ENCODE measurements around the gene RABL2B. TPM values are rescaled to one million over a fixed set of nuclear protein-coding genes. Genes with fewer than 3 reads are reported as not detected.

RABL2B gene
- total RNA-seq, 1 experiment from 2014 or later: 19.0 TPM

DNA sequence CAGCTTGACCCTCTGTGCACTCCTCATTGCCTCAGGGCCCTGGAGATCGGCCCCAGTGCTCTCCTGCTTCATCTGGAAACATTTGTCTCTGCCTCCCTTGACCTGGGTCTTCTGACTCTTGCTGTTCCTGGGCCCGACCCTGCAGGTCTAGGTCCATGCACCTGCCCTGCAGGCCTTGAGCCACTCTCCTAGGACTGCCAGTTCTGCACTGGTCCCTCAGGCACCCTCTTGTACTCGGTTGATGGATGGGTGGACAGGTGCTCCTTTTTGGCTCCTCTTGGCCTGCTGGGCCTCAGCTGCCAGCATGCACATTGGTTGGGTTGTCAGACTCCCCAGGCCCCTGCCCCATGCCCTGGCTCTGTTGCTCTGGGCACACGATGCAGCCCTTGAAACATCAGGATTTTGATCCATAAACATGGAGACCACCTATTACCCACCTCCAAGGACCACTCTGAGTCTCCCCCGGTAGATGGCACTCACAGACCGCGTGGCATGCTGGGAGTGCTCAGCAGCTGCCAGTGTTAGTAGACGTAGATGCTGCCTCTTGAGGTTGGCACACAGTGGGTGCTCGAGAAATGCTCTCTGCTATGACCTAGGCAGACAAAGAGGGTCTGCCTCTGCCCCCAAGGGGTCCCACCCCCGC lies 65.6 kb downstream of the RABL2B start:
- Histone ChIP-seq H3K4me1 (ENCODE audit: insufficient read depth, low read length) (no peaks in the 10 kb centered on the region), H3K56ac (ENCODE audit: insufficient read length, low read depth, low read length) (no peak overlapping the region), H2BK120ac (ENCODE audit: low read depth, low read length, poor library complexity, severe bottlenecking) (no peak overlapping the region), H4K8ac (replicated peaks; ENCODE audit: insufficient read length, low read depth, low read length) (no peak overlapping the region), H3K27me3 (ENCODE audit: insufficient read depth, low read length) (peaks cover 40% of the 10 kb centered on the region; the same call in 1 of the 2 replicates), H2BK15ac (ENCODE audit: low read depth, low read length) (no peak overlapping the region), H3K9ac (ENCODE audit: extremely low read depth, insufficient read length, low read length) (no peak overlapping the region), H2AK5ac (ENCODE audit: insufficient read length, low read length) (no peak overlapping the region), H3K18ac (ENCODE audit: insufficient read length, low read depth, low read length) (no peak overlapping the region), H3K9me3 (ENCODE audit: control insufficient read depth, low read depth, low read length) (no peaks in the 10 kb centered on the region), H4K91ac (ENCODE audit: insufficient read length, low read depth, low read length) (no peak overlapping the region), H3K27ac (ENCODE audit: insufficient read length, low read depth, low read length) (no peak overlapping the region), H3K23me2 (ENCODE audit: insufficient read length, low read depth, low read length, poor library complexity, severe bottlenecking) (peaks cover 9% of the 10 kb centered on the region), H2BK5ac (ENCODE audit: insufficient read length, low read length) (no peak overlapping the region), H3K4me2 (ENCODE audit: insufficient read depth, insufficient read length, low read length) (no peak overlapping the region), H3K4ac (ENCODE audit: low read depth, low read length) (no peak overlapping the region), H3K79me2 (ENCODE audit: insufficient read depth, low read length) (no peaks in the 10 kb centered on the region), H2BK12ac (ENCODE audit: insufficient read length, low read depth, low read length) (no peak overlapping the region), H3K14ac (ENCODE audit: insufficient read depth, low read length) (no peak overlapping the region), H4K5ac (ENCODE audit: insufficient read length, low read depth, low read length) (no peak overlapping the region), H3K79me1 (ENCODE audit: insufficient read depth, low read depth, low read length, poor library complexity, severe bottlenecking) (no peaks in the 10 kb centered on the region), H2BK20ac (ENCODE audit: low read depth, low read length, poor library complexity, severe bottlenecking) (no peak overlapping the region), H4K20me1 (ENCODE audit: control insufficient read depth, insufficient read depth, insufficient read length) (no peaks in the 10 kb centered on the region), H2AFZ (ENCODE audit: low read length) (no peak overlapping the region), H3T11ph (ENCODE audit: low read length) (no peak overlapping the region), H3K23ac (ENCODE audit: insufficient read length, low read depth, low read length) (no peak overlapping the region)
- no peak overlapping the region; a peak in 1 of 5 replicates for H3K4me3 Mint-ChIP-seq
- H3K36me3 Mint-ChIP-seq (ENCODE audit: insufficient read depth in 1 of 3, low read depth in 3 of 3): peaks cover 4 to 11% (median 7%) of the 10 kb centered on the region in 3 experiments; a peak in 6 of 7 replicates
- DNase-seq: no peak
- H3K27ac Mint-ChIP-seq: no peak overlapping the region
- peaks cover 65% of the 10 kb centered on the region for H3K27me3 Mint-ChIP-seq (ENCODE audit: low read depth)
- no CpG with 5 or more reads among the region's 10 CpGs for WGBS (ENCODE audit: extremely low coverage, insufficient read length, low lambda C conversion rate)
- no peak for TF ChIP-seq CTCF (conservative IDR thresholded peaks at IDR 0.05)
- H3K9me3 Mint-ChIP-seq: peaks cover 0 to 4% of the 10 kb centered on the region in 2 experiments; a peak in 2 of 5 replicates
- H3K4me1 Mint-ChIP-seq: peaks cover 0 to 5% of the 10 kb centered on the region in 2 experiments; a peak in 1 of 4 replicates

Other genes starting within 250 kb of the RABL2B start
- gene KLHDC7B, start 237.7 kb downstream of the RABL2B start, total RNA-seq (2021): not detected in 2 replicates
- gene SYCE3, start 220.7 kb downstream of the RABL2B start, total RNA-seq (2021): 0.85 and 0.97 TPM in 2 replicates
- 65.7 and 68.3 TPM in 2 replicates for gene CPT1B, start 205.2 kb downstream of the RABL2B start, total RNA-seq (2021)
- gene CHKB, start 200.8 kb downstream of the RABL2B start, total RNA-seq (2021): 64.1 and 64.9 TPM in 2 replicates
- 5.7 and 5.9 TPM in 2 replicates for gene MAPK8IP2, start 182.8 kb downstream of the RABL2B start, total RNA-seq (2021)
- 10.3 and 11.0 TPM in 2 replicates for gene ARSA, start 155.5 kb downstream of the RABL2B start, total RNA-seq (2021)
- gene SHANK3, start 110.8 kb downstream of the RABL2B start, total RNA-seq (2021): 8.4 and 8.7 TPM in 2 replicates
- gene ACR, start 45.4 kb downstream of the RABL2B start, total RNA-seq (2021): 0.35 TPM in 1 of 2 replicates, not detected in the other